Measurements from ENCODE around the gene TMEM107. TPM values are rescaled to one million over a fixed set of nuclear protein-coding genes. Genes with fewer than 3 reads are reported as not detected.

Gene TMEM107
- total and polyA plus RNA-seq, 10 of the 15 experiments (the other 5 are each of a cell fraction or from before 2014, with no cell fraction given), result 7.9 to 38.7 (median 22.9) TPM

- TF ChIP-seq PML (IDR thresholded peaks at IDR 0.05; ENCODE audit: low read length) (no peak), ZNF24 (IDR thresholded peaks at IDR 0.05) (no peak)
These were observed 8.7 kb downstream of the TMEM107 start (continued) for GRCh38 chr17:8167526-8167925.

- RAD21 ChIA-PET (ENCODE audit: unreplicated experiment), result interaction anchor here (0.6 to 1.9 kb wide), 2 partner anchors 10 to 50 kb away, joined by 3 to 7 read pairs; no protein-coding TSS in a partner anchor
- POLR2A ChIA-PET, result interaction anchor here (1.6 kb wide), 1 partner anchor 24 kb away, joined by 4 read pairs; no protein-coding TSS in a partner anchor
- Histone ChIP-seq H3K27me3 (replicated peaks in 1 of 2; ENCODE audit: control insufficient read depth in 2 of 2, insufficient read depth in 2 of 2, low read length in 1 of 2) (no peaks in the 10 kb centered on the region), H3K27ac (ENCODE audit: control insufficient read depth, insufficient read depth) (no peak overlapping the region), H3K4me2 (ENCODE audit: control insufficient read depth, insufficient read depth) (no peak overlapping the region), H3K4me1 (ENCODE audit: control insufficient read depth, insufficient read depth, low read length) (peaks cover 20% of the 10 kb centered on the region), H3K36me3 (ENCODE audit: control insufficient read depth in 2 of 2, insufficient read depth in 2 of 2, low read length in 1 of 2) (no peaks in the 10 kb centered on the region), H2AFZ (ENCODE audit: control insufficient read depth, low read depth, low read length) (no peak overlapping the region), H3K79me2 (ENCODE audit: control insufficient read depth, insufficient read depth, low read length) (peaks cover 12% of the 10 kb centered on the region), H3K9me3 (replicated peaks; ENCODE audit: control insufficient read depth, insufficient read depth, low read length) (no peaks in the 10 kb centered on the region), H3K4me3 (no peak overlapping the region), H3K9ac (ENCODE audit: control insufficient read depth, insufficient read depth, low read length) (no peak overlapping the region), H4K20me1 (ENCODE audit: control insufficient read depth, insufficient read depth) (no peaks in the 10 kb centered on the region)
- BruUV-seq (replicated peaks), result no TSS peak
- TF ChIP-seq SREBF2 (IDR thresholded peaks at IDR 0.05; ENCODE audit: low read length) (no peak), STAT3 (IDR thresholded peaks at IDR 0.05; ENCODE audit: low read depth, low read length) (no peak), MYC (IDR thresholded peaks at IDR 0.05; ENCODE audit: insufficient read depth, insufficient read length, insufficient replicate concordance, low read length, severe bottlenecking) (no peak), RFX5 (IDR thresholded peaks at IDR 0.05; ENCODE audit: low read depth, low read length) (no peak), ATF7 (IDR thresholded peaks at IDR 0.05; ENCODE audit: low read depth) (no peak), ZNF274 (IDR thresholded peaks at IDR 0.05; ENCODE audit: insufficient read depth, insufficient read length) (no peak), NFXL1 (IDR thresholded peaks at IDR 0.05; ENCODE audit: borderline replicate concordance) (no peak), IRF5 (IDR thresholded peaks at IDR 0.05; ENCODE audit: borderline replicate concordance) (no peak), E2F4 (IDR thresholded peaks at IDR 0.05; ENCODE audit: low read depth, low read length) (no peak), PAX5 (IDR thresholded peaks at IDR 0.05; ENCODE audit: borderline replicate concordance, low read depth, low read length) (no peak), YBX1 (IDR thresholded peaks at IDR 0.05) (no peak), LARP7 (IDR thresholded peaks at IDR 0.05) (no peak), NKRF (conservative IDR thresholded peaks at IDR 0.05) (no peak), ATF2 (IDR thresholded peaks at IDR 0.05; ENCODE audit: low read length) (no peak), NRF1 (conservative IDR thresholded peaks at IDR 0.05; ENCODE audit: low read depth, low read length) (no peak), GABPA (IDR thresholded peaks at IDR 0.05; ENCODE audit: low read depth) (no peak), SRF (IDR thresholded peaks at IDR 0.05; ENCODE audit: low read depth in 2 of 2, low read length in 2 of 2) (no peak), NBN (IDR thresholded peaks at IDR 0.05) (no peak)
- intact Hi-C loops (cut with micrococcal nuclease; ENCODE audit: unreplicated experiment) (no loop called here), in situ Hi-C loops (cut with MboI) (no loop called here)
- ATAC-seq, result no peak
- no peak for FAIRE-seq
- WGBS (ENCODE audit: insufficient coverage, insufficient replicate concordance, low lambda C conversion rate, missing lambda C conversion rate), result 64% methylated on average over 6 of the region's 6 CpGs
- DNase-seq (ENCODE audit: low read depth, low spot score), result no peak
- SMC1A ChIA-PET (ENCODE audit: uncharacterized antibody, unreplicated experiment), result interaction anchor here (1.0 kb wide), 1 partner anchor 29 kb away, joined by 3 read pairs; no protein-coding TSS in a partner anchor
- CTCF ChIA-PET, result interaction anchor here (1.7 to 2.1 kb wide), 2 partner anchors 8 to 10 kb away, joined by 4 to 9 read pairs; no protein-coding TSS in a partner anchor
These were observed 9.4 kb downstream of the TMEM107 start for GRCh38 chr17:8166731-8167130.
